Measurements from ENCODE around the gene DEFB128. TPM values are rescaled to one million over a fixed set of nuclear protein-coding genes. Genes with fewer than 3 reads are reported as not detected.

The DEFB128 gene
- total RNA-seq, 1 experiment from 2014 or later: not detected

GRCh38 chr20:215796-216195 is 26.3 kb upstream of the DEFB128 start:
- intact Hi-C loops (cut with micrococcal nuclease; ENCODE audit: unreplicated experiment): no loop called here
- CTCF ChIA-PET: no interaction called here

GRCh38 chr20:214383-214782 is 24.9 kb upstream of the DEFB128 start:
- POLR2A ChIA-PET (ENCODE audit: low non-redundant PET): no interaction called here
- H3K4me3 ChIP-seq (ENCODE audit: low read depth, low read length, poor library complexity, severe bottlenecking): no peak overlapping the region
- no TSS peak for BruUV-seq (replicated peaks)
- CTCF ChIA-PET: no interaction called here
- H3K9me3 ChIP-seq (ENCODE audit: low read depth, low read length, poor library complexity, severe bottlenecking): no peaks in the 10 kb centered on the region
- no peaks in the 10 kb centered on the region for H3K27me3 ChIP-seq (replicated peaks; ENCODE audit: insufficient read depth, low read depth, low read length, poor library complexity)
- no peaks in the 10 kb centered on the region for H3K4me1 ChIP-seq (ENCODE audit: insufficient read depth, low read length, poor library complexity, severe bottlenecking)
- H3K36me3 ChIP-seq (ENCODE audit: insufficient read depth, low read length, poor library complexity, severe bottlenecking): no peaks in the 10 kb centered on the region
- DNase-seq (ENCODE audit: low spot score): no peak
- intact Hi-C loops (cut with micrococcal nuclease; ENCODE audit: unreplicated experiment): no loop called here
- no peak overlapping the region for H3K27ac ChIP-seq (ENCODE audit: low read depth, low read length, poor library complexity, severe bottlenecking)
- TF ChIP-seq EZH2 (IDR thresholded peaks at IDR 0.05; ENCODE audit: borderline replicate concordance, low read depth, low read length, poor library complexity, severe bottlenecking) (no peak), CTCF (conservative IDR thresholded peaks at IDR 0.05; ENCODE audit: low read depth, low read length) (no peak)

More at GRCh38 chr20:215796-216195, 26.3 kb upstream of the DEFB128 start:
- Histone ChIP-seq H3K27me3 (replicated peaks; ENCODE audit: insufficient read depth, low read depth, low read length, poor library complexity) (peaks cover 7% of the 10 kb centered on the region), H3K27ac (ENCODE audit: low read depth, low read length, poor library complexity, severe bottlenecking) (no peak overlapping the region), H3K36me3 (ENCODE audit: insufficient read depth, low read length, poor library complexity, severe bottlenecking) (no peaks in the 10 kb centered on the region), H3K4me3 (ENCODE audit: low read depth, low read length, poor library complexity, severe bottlenecking) (no peak overlapping the region), H3K4me1 (ENCODE audit: insufficient read depth, low read length, poor library complexity, severe bottlenecking) (no peaks in the 10 kb centered on the region), H3K9me3 (ENCODE audit: low read depth, low read length, poor library complexity, severe bottlenecking) (no peaks in the 10 kb centered on the region)
- BruUV-seq (replicated peaks): no TSS peak
- no peak for TF ChIP-seq CTCF (conservative IDR thresholded peaks at IDR 0.05; ENCODE audit: low read depth, low read length)
- no peak for TF ChIP-seq EZH2 (IDR thresholded peaks at IDR 0.05; ENCODE audit: borderline replicate concordance, low read depth, low read length, poor library complexity, severe bottlenecking)
- POLR2A ChIA-PET (ENCODE audit: low non-redundant PET): no interaction called here
- DNase-seq (ENCODE audit: low spot score): no peak

- H3K36me3 ChIP-seq (ENCODE audit: insufficient read depth, low read length, poor library complexity, severe bottlenecking): no peaks in the 10 kb centered on the region
- ChIA-PET POLR2A (ENCODE audit: low non-redundant PET) (interaction anchor here (0.7 kb wide), 1 partner anchor 296 kb away, joined by 3 read pairs; no protein-coding TSS in a partner anchor), CTCF (no interaction called here)
- BruUV-seq (replicated peaks): no TSS peak
- TF ChIP-seq CTCF (conservative IDR thresholded peaks at IDR 0.05; ENCODE audit: low read depth, low read length): no peak
- TF ChIP-seq EZH2 (IDR thresholded peaks at IDR 0.05; ENCODE audit: borderline replicate concordance, low read depth, low read length, poor library complexity, severe bottlenecking): no peak
- no peak overlapping the region for H3K27ac ChIP-seq (ENCODE audit: low read depth, low read length, poor library complexity, severe bottlenecking)
- H3K9me3 ChIP-seq (ENCODE audit: low read depth, low read length, poor library complexity, severe bottlenecking): no peaks in the 10 kb centered on the region
- no peak for DNase-seq (ENCODE audit: low spot score)
- H3K27me3 ChIP-seq (replicated peaks; ENCODE audit: insufficient read depth, low read depth, low read length, poor library complexity): no peaks in the 10 kb centered on the region
- no peak overlapping the region for H3K4me3 ChIP-seq (ENCODE audit: low read depth, low read length, poor library complexity, severe bottlenecking)
- H3K4me1 ChIP-seq (ENCODE audit: insufficient read depth, low read length, poor library complexity, severe bottlenecking): no peaks in the 10 kb centered on the region
- intact Hi-C loops (cut with micrococcal nuclease; ENCODE audit: unreplicated experiment): no loop called here
Measured at GRCh38 chr20:210809-211502, 21.4 kb upstream of the DEFB128 start.

Measured in A673 (cell line).